Measurements from ENCODE around the gene GON4L.
A peak's percentile ranks its signal among the peaks of the same experiment; 100 is the strongest.
"Not testable (repeated sequence)": the region's sequence is repeated elsewhere in the genome, so short reads cannot be mapped to it uniquely, and the experiment has no call there.

The GON4L gene

GRCh38 chr1:155745284-155746228 lies 111.5 kb downstream of the GON4L start:
- peak; percentile 62 to 93 for DNase-seq

GRCh38 chr1:155744711-155745283 lies 112.2 kb downstream of the GON4L start:
- DNase-seq = no peak

GRCh38 chr1:155741908-155742307 lies 115.1 kb downstream of the GON4L start:
- DNase-seq = no peak

- DNase-seq = no peak
Observed at GRCh38 chr1:155740995-155741394, 116.0 kb downstream of the GON4L start.

GRCh38 chr1:155729031-155729898 lies 127.7 kb downstream of the GON4L start:
- DNase-seq = peak in 1 of 2 donors; percentile 47

- no peak for DNase-seq
Observed at GRCh38 chr1:155725142-155725541, 131.9 kb downstream of the GON4L start.

- DNase-seq = no peak
Observed at GRCh38 chr1:155719703-155720102, 137.3 kb downstream of the GON4L start.

- not testable (repeated sequence) for DNase-seq
Observed at GRCh38 chr1:155718524-155719115, 138.4 kb downstream of the GON4L start.

GRCh38 chr1:155717041-155717440 lies 140.0 kb downstream of the GON4L start:
- no peak for DNase-seq

- DNase-seq = no peak
Observed at GRCh38 chr1:155715777-155716176, 141.2 kb downstream of the GON4L start.

GRCh38 chr1:155715056-155715455 lies 142.0 kb downstream of the GON4L start:
- not testable (repeated sequence) for DNase-seq

GRCh38 chr1:155713075-155713474 lies 143.9 kb downstream of the GON4L start:
- DNase-seq = no peak

GRCh38 chr1:155712636-155713035 lies 144.4 kb downstream of the GON4L start:
- peak in 1 of 2 donors; percentile 19 for DNase-seq

- not testable (repeated sequence) for DNase-seq
Observed at GRCh38 chr1:155711457-155711856, 145.6 kb downstream of the GON4L start.

- no peak for DNase-seq
Observed at GRCh38 chr1:155709391-155709790, 147.6 kb downstream of the GON4L start.

- no peak for DNase-seq
Observed at GRCh38 chr1:155706139-155706538, 150.9 kb downstream of the GON4L start.

GRCh38 chr1:155704414-155704813 lies 152.6 kb downstream of the GON4L start:
- DNase-seq = not testable (repeated sequence)

- DNase-seq = no peak
Observed at GRCh38 chr1:155703216-155703615, 153.8 kb downstream of the GON4L start.

- DNase-seq = not testable (repeated sequence)
Observed at GRCh38 chr1:155701675-155702074, 155.3 kb downstream of the GON4L start.

Measured in bone marrow (tissue), 2 donors.